ENCODE results near the gene SHROOM4.

DNA sequence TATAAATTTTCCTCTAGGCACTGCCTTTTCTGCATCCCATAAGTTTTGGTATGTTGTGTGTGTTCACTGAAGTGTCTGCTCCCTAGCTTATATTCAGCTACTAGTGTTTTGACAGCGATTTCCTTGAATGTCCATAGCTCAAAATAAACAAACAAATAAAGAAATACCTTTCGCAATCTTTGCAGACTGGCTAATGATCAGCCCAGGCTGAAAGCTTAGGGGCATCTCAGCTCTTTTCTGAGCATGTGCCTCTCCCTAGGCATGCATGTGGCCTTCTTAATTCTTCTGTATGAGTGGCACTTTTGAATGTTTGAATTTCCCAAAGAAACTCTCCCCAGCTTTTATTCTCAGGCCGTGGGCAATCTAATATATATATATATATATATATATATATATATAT, 44.6 kb upstream of the SHROOM4 start:
- TF ChIP-seq, protein P1, sequence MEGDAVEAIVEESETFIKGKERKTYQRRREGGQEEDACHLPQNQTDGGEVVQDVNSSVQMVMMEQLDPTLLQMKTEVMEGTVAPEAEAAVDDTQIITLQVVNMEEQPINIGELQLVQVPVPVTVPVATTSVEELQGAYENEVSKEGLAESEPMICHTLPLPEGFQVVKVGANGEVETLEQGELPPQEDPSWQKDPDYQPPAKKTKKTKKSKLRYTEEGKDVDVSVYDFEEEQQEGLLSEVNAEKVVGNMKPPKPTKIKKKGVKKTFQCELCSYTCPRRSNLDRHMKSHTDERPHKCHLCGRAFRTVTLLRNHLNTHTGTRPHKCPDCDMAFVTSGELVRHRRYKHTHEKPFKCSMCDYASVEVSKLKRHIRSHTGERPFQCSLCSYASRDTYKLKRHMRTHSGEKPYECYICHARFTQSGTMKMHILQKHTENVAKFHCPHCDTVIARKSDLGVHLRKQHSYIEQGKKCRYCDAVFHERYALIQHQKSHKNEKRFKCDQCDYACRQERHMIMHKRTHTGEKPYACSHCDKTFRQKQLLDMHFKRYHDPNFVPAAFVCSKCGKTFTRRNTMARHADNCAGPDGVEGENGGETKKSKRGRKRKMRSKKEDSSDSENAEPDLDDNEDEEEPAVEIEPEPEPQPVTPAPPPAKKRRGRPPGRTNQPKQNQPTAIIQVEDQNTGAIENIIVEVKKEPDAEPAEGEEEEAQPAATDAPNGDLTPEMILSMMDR (IDR thresholded peaks at IDR 0.05) = no peak
- TF ChIP-seq POLR2A (IDR thresholded peaks at IDR 0.05) = no peak

All from right lobe of liver (tissue), 4 donors.